Pancreas (tissue), 10 donors: ENCODE measurements around the gene CPNE2. TPM values are rescaled to one million over a fixed set of nuclear protein-coding genes. Genes with fewer than 3 reads are reported as not detected.

Experiments used
- ATAC-seq, 4 donors: fragments of 200-7000 bp; cut with Tn5 transposase; one replicate each; pipeline versions ENCODE4 v1.8.0 to v1.9.1; 2020; ENCODE audit warnings: mild to moderate bottlenecking in 4 of 4, moderate library complexity in 4 of 4
- DNase-seq, 6 donors: peaks; one replicate each; pipeline ENCODE4 v3.0.0-alpha.2; 2020
- FAIRE-seq: peaks from 2 replicates; lab custom pipeline; 2012; peaks lifted over from hg19 to GRCh38; lab: Jason Lieb, UNC
- H3K27ac ChIP-seq, 4 donors: fragments of 200-600 bp; sonication (generic); 1 replicate in 3 of 4; 2 replicates in 1 of 4; pipeline versions ENCODE4 v1.5.0 to v1.8.0; 2020
- H3K27me3 ChIP-seq, 4 donors: fragments of 200-600 bp; one replicate each; pipeline ENCODE4 v1.8.0; 2021
- H3K36me3 ChIP-seq, 3 donors: fragments of 200-600 bp; sonication (generic) in 1 of 3; one replicate each; pipeline versions ENCODE4 v1.5.0 to v1.8.0; 2020 to 2021
- H3K4me1 ChIP-seq, 3 donors: fragments of 200-600 bp; one replicate each; pipeline ENCODE4 v1.8.0; 2021
- H3K4me3 ChIP-seq, 4 donors: fragments of 200-600 bp; sonication (generic) in 2 of 4; one replicate each; pipeline versions ENCODE4 v1.5.0 to v1.8.0; 2020 to 2021
- H3K9me3 ChIP-seq, 4 donors: fragments of 200-600 bp; one replicate each; pipeline ENCODE4 v1.8.0; 2021
- WGBS, 2 donors: extraction: QIAGEN DNeasy Blood & Tissue Kit; methylation state at CpG; one replicate each; pipeline ENCODE4 v1.1.7; 2013; 5-methylcytosine and 5-hydroxymethylcytosine counted together
- intact Hi-C, 3 donors: fragments of 100-400 bp; cut with DNase I; formaldehyde crosslinking; loops; one replicate each; pipeline versions ENCODE4 v1.11.1 to v1.14.2; 2022
- polyA plus RNA-seq, 2 donors: library from polyadenylated mRNA; stranded (reverse); fragments of 200-250 nt; gene quantifications; one replicate each; pipeline ENCODE4 v1.2.3, GENCODE V29; 2013
- total RNA-seq, 6 donors: library from RNA; stranded (reverse); fragmentation: NEBNext Ultra II Directional in 4 of 6; extraction: Animal tissue kit (Norgen Biotek cat#: 25700) in 4 of 6; gene quantifications; one replicate each; pipeline versions ENCODE4 v1.2.1 to v1.2.4, GENCODE V29; 2021 to 2023
- TF ChIP-seq, protein P1 (sequence below), 4 donors: fragments of 200-600 bp; sonication (generic) in 3 of 4; IDR thresholded peaks; one replicate each; pipeline versions ENCODE4 v1.5.0 to v1.8.0; 2021; ENCODE audit warnings: antibody characterized with exemption in 4 of 4
- donor health status: healthy with polysubstance abuse.
- donor health status: DM: no; HTN: no; CAD: no; lungs with moderate emphysema.
- donor health status: DM: no; HTN: no; CAD: no.
- donor health status: control.
- donor health status: control.
- donor health status: Bipolar disorder and iron deficiency.
- donor health status: DM: yes; HTN: yes; CAD: no.
- donor health status: DM: no; HTN: no; CAD: no.
- donor health status: DM: no; HTN: no; CAD: no.
- donor health status: DM: yes; HTN: yes; CAD: no.

CPNE2 gene
- total and polyA plus RNA-seq, 8 donors, result 3.2 to 17.1 (median 5.6) TPM

- Histone ChIP-seq H3K4me3 (no peak overlapping the region), H3K27ac (no peak overlapping the region), H3K27me3 (no peaks in the 10 kb centered on the region), H3K4me1 (peaks cover 14 to 30% (median 17%) of the 10 kb centered on the region in 3 donors), H3K9me3 (no peaks in the 10 kb centered on the region), H3K36me3 (no peaks in the 10 kb centered on the region)
- DNase-seq (no peak), FAIRE-seq (no peak), ATAC-seq (no peak)
- TF ChIP-seq, protein P1, sequence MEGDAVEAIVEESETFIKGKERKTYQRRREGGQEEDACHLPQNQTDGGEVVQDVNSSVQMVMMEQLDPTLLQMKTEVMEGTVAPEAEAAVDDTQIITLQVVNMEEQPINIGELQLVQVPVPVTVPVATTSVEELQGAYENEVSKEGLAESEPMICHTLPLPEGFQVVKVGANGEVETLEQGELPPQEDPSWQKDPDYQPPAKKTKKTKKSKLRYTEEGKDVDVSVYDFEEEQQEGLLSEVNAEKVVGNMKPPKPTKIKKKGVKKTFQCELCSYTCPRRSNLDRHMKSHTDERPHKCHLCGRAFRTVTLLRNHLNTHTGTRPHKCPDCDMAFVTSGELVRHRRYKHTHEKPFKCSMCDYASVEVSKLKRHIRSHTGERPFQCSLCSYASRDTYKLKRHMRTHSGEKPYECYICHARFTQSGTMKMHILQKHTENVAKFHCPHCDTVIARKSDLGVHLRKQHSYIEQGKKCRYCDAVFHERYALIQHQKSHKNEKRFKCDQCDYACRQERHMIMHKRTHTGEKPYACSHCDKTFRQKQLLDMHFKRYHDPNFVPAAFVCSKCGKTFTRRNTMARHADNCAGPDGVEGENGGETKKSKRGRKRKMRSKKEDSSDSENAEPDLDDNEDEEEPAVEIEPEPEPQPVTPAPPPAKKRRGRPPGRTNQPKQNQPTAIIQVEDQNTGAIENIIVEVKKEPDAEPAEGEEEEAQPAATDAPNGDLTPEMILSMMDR (IDR thresholded peaks at IDR 0.05), result no peak
- intact Hi-C loops, result no loop called here
- WGBS, 2 donors, result 58 to 63% methylated on average over 3 of the region's 3 CpGs
Observed at GRCh38 chr16:57191056-57191571, 98.7 kb downstream of the CPNE2 start.

DNA sequence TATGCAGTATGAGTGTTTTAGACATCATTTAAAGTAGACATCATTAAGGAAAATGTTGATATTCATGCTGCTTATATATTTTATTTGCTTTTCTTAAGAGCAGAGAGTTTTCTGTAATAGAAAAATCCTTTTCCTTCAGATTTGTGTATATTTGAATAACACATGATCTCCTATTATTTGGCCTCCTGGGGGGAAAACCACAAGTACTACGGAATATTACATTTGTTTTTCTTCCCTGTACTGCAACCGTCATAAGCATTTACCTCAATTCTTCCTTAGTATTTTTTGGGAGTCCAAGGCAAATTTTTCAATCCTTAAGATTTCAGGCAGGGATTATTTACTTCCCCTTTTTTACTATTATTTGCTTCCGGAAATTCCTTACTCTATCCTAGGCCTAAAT lies 99.8 kb downstream of the CPNE2 start:
- Histone ChIP-seq H3K27me3 (no peaks in the 10 kb centered on the region), H3K27ac (no peak overlapping the region), H3K4me3 (no peak overlapping the region), H3K9me3 (no peaks in the 10 kb centered on the region), H3K36me3 (no peaks in the 10 kb centered on the region), H3K4me1 (peaks cover 14 to 30% (median 17%) of the 10 kb centered on the region in 3 donors)
- ATAC-seq (no peak), DNase-seq (no peak), FAIRE-seq (no peak)
- 86 to 94% methylated on average over 3 of the region's 3 CpGs for WGBS, 2 donors
- intact Hi-C loops, result no loop called here
- TF ChIP-seq, protein P1 (IDR thresholded peaks at IDR 0.05), result no peak

DNA sequence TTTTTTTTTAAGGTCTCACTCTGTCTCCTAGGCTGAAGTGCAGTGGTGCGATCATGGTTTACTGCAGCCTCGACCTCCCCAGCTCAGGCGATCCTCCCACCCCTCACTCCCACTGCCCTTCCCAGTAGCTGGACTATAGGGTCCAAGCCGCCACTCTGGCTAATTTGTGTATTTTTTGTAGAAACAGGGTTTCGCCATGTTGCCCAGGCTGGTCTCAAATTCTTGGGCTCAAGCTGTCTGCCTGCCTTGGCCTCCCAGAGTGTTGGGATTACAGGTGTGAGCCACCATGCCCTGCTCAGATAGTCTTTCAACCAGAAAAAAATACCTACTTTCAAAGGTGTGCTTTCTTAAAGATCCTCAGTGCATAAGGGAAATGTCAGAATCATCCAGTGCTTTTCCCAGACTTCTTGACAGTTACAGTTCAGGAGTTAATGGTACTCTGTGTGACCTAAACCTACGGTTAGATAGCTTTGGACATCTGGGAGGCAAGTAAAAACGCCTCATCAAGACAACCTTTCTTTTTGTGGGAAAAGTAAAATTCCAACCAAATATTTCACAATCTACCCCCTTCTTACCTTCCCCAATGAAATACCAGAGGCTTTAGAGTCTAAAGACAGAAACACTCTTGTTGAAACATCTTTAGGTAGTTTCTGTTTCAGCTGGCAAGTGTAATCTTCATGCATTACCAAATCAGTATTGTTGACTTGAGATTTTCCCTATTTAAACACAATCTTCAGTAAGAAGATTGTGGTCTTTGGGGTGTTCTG lies 100.5 kb downstream of the CPNE2 start:
- DNase-seq, result no peak
- H3K36me3 ChIP-seq, result no peaks in the 10 kb centered on the region
- 79 to 81% methylated on average over 7 of the region's 7 CpGs for WGBS, 2 donors
- ATAC-seq, result no peak
- TF ChIP-seq, protein P1 (IDR thresholded peaks at IDR 0.05), result no peak
- no peak for FAIRE-seq
- H3K27me3 ChIP-seq, result no peaks in the 10 kb centered on the region
- peaks cover 14 to 30% (median 17%) of the 10 kb centered on the region in 3 donors for H3K4me1 ChIP-seq
- H3K4me3 ChIP-seq, result no peak overlapping the region
- no peak overlapping the region for H3K27ac ChIP-seq
- no peaks in the 10 kb centered on the region for H3K9me3 ChIP-seq
- intact Hi-C loops, result no loop called here

DNA sequence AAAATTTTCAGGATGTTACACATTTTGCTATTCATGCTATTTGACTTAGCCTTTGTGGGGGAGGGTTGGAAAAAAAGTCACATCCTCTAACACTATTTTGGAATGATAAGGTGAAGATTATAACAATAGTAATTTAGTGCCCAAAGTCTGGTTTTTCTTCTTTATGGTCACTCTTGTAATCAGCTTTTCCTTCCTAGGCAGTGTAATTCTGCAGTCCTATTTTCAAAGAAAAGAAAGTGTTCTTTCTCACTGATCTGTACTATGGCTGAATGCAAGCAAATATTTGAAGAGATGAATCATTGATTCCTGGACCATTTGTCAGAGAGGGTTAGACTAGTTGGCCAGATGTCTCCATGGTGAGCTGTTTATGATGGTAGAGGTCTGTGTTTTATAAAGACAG lies 102.1 kb downstream of the CPNE2 start:
- TF ChIP-seq, protein P1 (IDR thresholded peaks at IDR 0.05), result no peak
- FAIRE-seq, result peak; percentile 17
- no peak for DNase-seq
- Histone ChIP-seq H3K9me3 (no peaks in the 10 kb centered on the region), H3K4me3 (no peak overlapping the region), H3K4me1 (peaks cover 14 to 30% (median 17%) of the 10 kb centered on the region in 3 donors), H3K27me3 (no peaks in the 10 kb centered on the region), H3K36me3 (no peaks in the 10 kb centered on the region), H3K27ac (peak overlapping the region in 1 of 4 donors; percentile 29)
- peak in 3 of 4 donors; percentile 73 to 77 (median 75) for ATAC-seq
- intact Hi-C loops, result no loop called here

DNA sequence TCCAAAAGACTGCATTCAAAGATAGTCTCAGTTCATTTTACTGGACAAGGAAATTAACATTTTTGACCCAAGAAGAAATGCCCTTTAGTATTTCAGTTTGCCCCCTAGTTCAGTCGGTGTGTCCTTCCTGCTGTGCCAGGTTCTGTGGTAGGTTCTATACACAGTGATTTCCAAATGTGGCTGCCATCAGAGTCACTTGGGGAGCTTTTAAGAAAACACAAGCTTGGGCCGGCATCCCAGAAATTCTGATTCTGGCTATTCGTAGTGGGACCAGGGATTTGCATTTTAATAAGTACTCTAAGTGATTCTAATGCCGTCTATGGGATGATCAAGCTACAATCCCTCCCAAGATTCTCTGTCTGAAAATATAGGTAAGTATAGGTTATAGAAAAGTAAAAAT lies 103.9 kb downstream of the CPNE2 start:
- no peaks in the 10 kb centered on the region for H3K27me3 ChIP-seq
- intact Hi-C loops, result no loop called here
- no peak for DNase-seq
- ATAC-seq, result no peak
- H3K4me3 ChIP-seq, result no peak overlapping the region
- FAIRE-seq, result no peak
- TF ChIP-seq, protein P1 (IDR thresholded peaks at IDR 0.05), result no peak
- no peaks in the 10 kb centered on the region for H3K36me3 ChIP-seq
- peaks cover 5 to 23% (median 10%) of the 10 kb centered on the region in 3 donors for H3K4me1 ChIP-seq
- 62 to 77% methylated on average over 4 of the region's 4 CpGs for WGBS, 2 donors
- no peaks in the 10 kb centered on the region for H3K9me3 ChIP-seq
- no peak overlapping the region for H3K27ac ChIP-seq
